Measurements from ENCODE around the gene ARHGAP42.

Gene ARHGAP42

DNA sequence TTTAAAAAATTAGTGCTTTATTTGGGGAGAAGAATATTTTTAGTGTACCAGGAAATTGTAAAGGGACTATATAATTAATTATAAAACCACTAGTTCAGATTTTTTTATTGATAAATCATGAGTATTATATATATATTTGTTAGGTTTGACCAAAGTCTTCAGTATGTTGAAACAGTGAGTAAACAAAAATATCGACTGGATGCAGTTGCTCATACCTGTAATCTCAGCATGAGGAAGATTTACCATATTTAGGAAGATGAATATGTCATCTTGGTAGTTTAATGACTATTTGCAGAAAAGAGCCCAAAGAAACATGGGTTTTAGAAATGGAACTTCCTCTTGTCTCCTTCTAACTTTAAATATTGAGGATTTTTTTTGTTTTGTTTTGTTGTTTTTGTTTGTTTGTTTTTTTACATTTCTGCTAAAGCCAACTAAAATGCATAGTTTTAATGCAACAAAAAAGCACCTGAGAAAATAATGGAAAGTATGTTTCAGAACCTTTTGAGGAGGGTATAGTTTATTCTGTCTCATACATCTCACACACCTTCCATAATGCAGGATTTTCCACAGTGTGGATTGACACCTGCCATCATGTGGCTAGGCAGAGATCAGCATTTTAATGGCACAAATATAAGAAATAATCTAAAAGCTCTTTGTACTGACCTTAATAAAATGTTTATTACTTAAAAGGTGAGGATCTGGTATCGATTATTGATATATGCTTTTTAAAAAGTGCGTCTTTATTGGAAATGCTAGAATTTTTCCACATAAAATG is 114.3 kb downstream of the ARHGAP42 start:
- DNase-seq (ENCODE audit: low read depth): no peak

DNA sequence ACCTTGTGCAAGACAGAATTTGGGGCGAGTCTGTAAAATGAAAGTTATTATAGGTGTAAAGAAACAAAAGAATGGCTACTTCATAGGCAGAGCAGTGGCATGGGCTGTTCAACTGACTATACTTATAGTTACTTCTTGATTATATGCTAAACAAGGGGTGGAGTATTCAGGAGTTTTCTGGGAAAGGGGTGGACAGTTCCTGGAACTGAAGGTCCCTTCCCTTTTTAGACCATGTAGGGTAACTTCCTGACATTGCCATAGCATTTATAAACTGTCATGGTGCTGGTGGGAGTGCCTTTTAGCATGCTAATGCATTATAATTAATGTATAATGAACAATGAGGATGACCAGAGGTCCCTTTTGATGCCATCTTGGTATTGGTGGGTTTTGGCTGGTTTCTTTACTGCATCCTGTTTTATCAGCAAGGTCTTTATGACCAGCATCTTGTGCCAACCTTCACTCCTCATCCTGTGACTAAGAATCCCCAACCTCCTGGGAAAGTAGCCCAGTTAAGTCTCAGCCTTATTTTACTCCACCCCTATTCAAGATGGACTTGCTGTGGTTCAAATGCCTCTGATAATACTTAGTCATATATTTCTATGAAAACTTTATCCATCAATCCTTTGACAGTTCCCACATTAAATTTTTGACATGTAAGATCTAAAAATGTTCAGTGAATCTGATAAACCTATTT is 118.6 kb downstream of the ARHGAP42 start:
- peak; percentile 39 for DNase-seq (ENCODE audit: low read depth)

DNA sequence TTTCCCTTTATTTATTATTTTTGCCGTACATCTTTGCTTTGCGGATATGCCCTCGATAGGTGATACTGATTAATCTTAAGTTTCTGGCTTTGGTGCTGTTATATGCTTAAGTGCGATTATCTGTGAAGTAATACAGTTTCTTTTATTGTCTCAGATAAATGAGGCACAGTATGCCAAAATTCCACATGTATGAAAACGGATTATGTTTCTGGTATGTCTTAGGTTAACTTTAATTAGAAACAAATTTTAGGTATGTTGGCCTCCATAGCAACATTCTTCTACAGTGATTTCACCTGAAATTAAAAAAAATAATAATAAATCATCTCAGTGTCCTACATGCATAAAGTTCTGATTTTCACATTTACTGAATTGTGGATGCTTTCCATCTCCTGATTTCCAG is 119.2 kb downstream of the ARHGAP42 start:
- no peak for DNase-seq (ENCODE audit: low read depth)

DNA sequence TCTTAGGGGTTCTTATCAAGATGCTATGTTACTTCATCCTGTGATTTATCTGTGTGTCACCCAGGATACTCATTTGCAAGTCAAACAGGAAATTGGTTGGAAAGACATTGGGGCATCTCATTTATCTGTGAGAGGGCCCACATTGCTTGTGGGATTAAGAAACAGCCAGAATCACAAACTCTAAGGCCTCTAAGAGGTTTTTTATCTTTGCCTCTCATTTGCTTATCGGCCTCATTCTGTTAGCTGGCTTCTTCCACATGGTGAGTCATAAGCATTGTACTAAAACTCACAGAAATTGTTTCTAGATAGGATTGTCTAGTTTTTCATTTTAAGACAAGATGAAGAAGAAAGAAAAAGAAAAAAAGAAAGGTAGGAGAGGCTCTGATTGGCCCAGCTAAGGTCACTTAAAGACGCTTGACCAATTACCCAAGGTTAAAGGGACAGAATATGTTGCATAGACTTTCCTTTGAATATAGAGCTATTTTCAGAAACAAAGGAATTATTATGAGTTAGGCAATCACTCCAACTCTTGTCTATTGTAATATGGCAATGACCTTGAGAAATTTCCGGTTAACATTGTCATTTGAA is 121.9 kb downstream of the ARHGAP42 start:
- no peak for DNase-seq (ENCODE audit: low read depth)

DNA sequence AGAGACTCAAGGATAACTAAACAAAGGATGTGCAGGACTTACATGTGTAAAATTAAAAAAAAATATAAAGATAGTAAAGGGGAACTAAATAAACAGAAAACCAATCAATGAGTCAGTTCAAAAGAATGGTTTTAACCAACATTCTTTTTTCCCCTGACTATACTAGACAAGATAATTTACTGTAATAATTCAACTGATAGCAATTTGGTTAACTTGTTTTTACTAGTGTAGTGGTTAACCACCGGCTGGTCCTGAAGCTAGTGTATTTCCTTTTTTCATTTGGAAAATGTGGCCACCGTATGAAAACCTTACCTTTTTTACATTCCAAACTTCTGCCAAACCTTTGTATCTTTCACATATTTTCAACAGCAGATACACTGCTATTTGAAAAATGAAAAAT is 123.1 kb downstream of the ARHGAP42 start:
- no peak for DNase-seq (ENCODE audit: low read depth)

DNA sequence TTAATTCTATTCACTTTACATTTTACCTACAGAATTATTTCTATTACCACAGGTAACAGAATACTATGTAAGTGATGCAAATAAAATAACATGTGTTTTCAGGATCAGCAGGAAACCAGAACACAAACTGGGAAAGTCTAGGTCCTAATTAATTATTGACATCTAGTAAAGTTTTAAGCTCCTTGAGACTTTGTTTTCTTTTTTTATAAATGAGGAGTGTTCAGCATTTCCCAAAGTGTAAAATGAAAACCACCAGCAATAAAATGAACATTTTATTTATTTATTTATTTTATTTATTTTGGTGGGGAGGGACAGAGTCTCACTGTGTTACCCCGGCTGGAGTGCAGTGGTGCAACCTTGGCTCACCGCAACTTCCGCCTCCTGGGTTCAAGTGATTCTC is 123.6 kb downstream of the ARHGAP42 start:
- no peak for DNase-seq (ENCODE audit: low read depth)

DNA sequence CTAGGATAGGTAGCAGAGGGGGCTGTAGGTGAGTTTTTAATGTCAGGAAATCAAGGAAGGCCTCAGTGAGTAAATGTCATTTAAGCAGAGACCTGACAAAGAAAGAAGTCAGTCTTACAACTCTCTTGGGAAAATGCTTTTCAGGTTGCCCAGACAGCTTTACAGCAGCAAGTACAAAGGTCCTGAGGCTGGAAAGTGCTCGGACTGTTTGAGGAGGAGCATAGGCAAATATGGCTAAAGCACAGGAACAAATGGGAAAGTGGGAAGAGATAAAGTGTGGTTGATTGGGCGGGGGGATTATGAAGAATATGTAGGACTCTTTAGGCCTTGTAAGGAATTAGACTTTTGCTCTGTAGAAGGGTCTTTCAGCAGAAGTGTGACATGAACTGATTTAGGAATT is 125.4 kb downstream of the ARHGAP42 start:
- no peak for DNase-seq (ENCODE audit: low read depth)

DNA sequence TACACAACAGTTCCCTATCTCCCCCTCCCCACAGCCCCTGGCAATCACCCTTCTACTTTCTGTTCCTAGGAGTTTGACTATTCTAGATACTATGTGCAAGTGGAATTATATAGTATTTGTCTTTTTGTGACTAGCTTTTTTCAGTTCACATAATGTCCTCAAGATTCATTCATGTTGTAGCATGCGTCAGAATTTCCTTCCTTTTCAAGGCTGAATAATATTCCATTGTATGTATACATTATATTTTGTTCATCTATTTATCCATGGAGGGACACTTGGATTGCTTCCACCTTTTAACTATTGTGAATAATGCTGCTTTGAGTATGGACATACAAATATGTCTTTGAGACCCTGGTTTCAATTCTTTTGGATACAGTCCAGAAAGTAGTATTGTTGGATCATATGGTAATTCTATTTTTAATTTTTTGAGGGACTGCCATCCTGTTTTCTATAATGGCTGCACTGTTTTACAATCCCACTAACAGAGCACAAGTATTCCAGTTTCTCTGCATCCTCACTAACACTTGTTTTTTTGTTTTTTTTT is 128.8 kb downstream of the ARHGAP42 start:
- DNase-seq (ENCODE audit: low read depth): no peak

DNA sequence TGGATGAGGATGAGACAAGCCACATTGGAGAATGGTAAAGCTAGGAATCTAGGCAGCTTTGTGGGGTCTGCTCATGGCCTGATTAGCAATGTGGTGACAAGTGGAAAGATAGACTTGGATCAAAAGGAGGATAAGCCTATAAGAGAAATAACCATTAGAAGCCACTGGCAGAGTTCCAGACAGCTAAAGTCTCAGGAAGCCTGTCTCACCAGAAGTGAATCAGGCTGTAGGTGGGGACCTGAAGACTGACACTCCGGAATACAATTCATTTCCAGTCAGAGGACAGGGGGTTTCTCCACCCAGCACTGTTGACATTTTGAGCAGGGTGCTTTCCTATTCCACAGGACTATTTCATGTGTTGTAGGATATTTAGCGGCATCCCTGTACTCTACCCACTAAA is 129.7 kb downstream of the ARHGAP42 start:
- no peak for DNase-seq (ENCODE audit: low read depth)

DNA sequence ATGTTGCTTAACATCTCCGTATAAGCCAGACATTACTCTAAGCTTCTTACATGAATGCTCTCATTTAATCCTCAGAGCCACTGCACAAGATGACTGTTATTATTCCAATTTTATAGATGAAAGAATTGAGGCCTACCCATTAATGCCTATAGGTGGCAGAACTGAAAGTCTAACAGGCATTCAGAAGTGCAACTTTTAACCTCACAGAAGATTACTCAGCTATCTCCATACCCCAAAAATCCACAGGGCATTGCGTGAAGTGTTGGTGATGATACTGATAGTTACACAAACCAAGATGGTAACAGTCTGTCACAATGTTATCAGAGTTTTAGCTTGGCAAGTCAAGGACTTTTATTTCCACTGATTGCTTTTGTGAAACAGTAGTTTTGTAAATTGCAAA is 130.5 kb downstream of the ARHGAP42 start:
- DNase-seq (ENCODE audit: low read depth): no peak

DNA sequence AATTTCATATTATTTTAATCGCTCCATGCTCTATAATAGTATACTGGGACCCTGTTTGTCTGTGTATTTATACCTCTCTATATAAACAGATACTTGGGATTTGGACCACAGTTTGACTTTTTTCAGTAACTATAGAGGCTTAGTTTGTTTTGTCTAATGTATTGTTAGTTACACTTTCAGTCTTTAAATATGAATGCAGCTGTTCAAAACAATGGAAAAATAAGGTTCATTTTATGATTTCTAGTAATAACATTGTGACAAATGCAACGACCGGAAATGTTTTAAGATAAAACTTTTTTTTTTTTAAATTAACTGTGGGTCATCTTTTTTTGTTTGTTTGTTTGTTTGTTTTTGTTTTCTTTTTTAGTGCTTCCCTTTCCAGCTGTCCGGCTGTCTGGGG is 133.5 kb downstream of the ARHGAP42 start:
- no peak for DNase-seq (ENCODE audit: low read depth)

DNA sequence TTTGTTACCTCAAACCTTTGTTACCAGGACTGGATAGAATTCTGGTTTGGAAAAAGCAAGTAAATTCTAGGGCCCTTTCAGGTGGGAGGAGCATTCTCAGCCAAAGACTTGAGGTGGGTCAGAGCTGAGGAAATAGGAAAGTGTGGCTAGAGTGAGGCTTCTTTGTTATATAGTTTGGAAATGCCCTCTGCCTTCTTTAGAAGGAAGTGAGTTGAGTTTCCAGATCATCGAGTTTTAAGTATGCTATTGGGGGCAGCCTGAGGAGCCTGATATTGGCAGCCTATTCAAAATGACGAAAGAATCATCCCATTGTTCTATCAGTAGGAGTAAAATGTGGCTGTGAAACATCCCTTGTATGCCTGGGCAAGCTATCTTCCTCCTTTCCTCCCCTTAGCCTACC is 134.1 kb downstream of the ARHGAP42 start:
- no peak for DNase-seq (ENCODE audit: low read depth)

DNA sequence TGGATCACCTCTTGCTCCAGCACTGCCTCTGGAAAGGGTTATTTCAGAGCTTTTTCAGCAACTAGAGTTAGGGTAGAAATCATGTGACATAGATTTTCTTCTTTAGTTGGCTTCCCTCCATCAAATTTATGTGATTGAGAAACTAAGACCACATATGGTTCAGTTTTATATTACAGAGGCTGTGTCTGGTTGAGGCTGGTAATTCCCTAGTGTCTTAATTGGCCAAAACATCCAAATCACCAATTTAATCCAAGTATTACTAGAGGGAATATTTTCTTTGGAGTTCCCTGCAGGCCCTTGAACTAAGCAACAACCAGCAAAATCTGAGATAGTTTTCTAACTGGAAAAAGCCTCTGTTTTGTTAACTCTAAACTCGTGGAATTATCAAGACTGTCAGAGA is 136.3 kb downstream of the ARHGAP42 start:
- peak; percentile 52 for DNase-seq (ENCODE audit: low read depth)

DNA sequence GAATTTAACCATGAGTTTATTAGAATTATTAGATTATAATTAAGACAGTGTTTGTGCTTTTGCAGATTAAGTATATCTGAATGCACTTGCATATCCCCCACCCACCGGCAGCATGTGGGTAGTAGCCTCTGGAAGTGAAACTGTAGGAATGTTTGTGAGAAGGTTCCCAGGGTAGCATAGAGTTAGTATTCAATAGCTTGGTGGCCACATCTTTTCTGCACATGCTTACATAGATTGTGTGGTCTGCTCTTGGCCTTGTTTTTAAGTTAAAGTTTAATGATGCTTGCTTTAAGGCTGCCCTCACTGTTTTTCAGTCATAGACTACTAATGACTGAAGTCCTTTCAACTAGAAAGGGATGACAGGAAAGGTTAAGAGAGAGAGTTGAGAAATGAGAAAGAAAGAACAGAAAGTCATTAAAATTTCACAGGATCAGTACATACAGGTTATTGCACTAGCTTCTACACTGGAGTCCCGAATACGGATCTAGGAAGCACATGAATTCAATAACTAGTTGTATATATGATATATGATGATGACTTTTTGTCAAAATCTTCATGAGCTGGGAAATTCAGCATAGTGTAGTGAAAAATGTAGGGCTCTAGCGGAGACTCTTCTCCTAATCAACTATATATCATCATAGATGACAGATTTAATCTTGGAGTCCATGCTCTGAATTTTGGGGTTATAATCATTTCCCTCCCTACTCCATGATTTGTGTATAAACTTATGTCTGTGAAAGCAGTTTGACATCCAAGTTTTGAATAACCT is 137.1 kb downstream of the ARHGAP42 start:
- no peak for DNase-seq (ENCODE audit: low read depth)

DNA sequence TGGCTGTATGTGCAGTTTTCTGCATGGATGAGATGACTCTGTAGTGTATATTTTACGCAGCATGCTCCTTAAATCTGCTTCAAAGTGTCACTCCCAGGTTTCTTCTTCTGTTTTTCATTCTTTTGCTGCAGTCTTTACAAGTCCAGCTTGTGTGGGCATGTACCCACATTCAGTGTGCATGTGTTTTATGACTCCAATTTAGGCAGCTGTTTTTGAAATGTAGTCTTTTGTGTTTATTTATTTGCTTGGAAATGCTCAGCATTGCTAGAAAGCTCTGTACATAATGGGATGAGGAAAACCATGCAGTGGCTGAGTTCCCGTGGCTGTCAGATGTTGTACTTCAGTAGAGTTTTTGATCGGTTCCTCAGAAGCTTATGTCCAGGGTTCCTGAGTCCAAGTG is 138.5 kb downstream of the ARHGAP42 start:
- DNase-seq (ENCODE audit: low read depth): no peak

DNA sequence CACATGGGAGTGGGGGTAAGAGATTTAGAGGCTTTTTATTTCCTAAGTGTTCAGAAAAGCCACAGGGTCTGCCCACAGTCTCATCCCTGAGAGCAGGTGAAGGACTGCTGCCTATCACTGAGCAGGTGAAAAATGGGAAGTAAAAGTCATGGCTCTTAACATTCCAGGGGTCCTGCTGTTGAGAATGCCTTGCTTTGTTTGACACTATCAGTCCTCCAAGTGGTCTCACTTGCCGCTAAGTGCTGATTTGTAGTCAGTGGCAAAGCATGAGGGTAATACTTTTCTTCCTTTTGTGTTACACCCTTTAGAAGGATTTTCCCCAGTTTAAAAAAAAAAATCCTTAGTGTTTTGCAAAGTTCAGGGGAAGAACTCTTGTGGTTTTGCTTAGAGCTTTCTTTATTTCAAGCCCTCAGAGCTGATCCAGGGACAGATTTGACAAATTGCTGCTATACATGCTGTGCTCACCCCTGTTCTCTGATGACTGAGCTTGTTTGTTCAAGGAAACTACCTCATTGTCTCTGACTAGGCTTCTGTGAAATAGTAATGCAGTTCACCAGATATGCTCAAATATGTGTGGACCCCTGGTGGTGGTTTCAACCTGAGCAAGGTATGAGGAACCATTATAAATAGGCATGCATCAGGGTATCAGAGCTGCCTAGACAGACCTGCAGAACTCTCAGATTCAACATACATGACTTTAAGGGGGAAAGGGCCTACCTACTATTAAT is 141.0 kb downstream of the ARHGAP42 start:
- DNase-seq (ENCODE audit: low read depth): no peak

DNA sequence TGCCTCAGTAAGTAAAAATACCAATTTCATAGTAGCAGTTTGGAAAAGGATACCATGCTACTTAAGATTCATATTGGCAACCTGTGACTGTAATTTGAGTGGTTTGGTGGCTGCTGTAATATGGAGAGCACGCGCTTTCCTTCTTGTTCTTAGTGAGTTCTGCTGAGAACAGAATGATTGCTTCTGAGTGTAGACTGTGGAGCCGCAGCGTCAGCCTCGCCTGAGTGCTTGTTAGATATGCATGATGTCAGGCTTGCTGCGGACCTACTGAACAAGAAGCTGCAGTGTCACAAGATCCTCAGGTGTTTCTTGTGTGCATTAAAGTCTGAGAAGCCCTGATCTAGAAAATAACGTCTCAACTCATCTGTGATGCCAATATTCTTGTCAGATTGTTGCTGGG is 143.2 kb downstream of the ARHGAP42 start:
- no peak for DNase-seq (ENCODE audit: low read depth)

DNA sequence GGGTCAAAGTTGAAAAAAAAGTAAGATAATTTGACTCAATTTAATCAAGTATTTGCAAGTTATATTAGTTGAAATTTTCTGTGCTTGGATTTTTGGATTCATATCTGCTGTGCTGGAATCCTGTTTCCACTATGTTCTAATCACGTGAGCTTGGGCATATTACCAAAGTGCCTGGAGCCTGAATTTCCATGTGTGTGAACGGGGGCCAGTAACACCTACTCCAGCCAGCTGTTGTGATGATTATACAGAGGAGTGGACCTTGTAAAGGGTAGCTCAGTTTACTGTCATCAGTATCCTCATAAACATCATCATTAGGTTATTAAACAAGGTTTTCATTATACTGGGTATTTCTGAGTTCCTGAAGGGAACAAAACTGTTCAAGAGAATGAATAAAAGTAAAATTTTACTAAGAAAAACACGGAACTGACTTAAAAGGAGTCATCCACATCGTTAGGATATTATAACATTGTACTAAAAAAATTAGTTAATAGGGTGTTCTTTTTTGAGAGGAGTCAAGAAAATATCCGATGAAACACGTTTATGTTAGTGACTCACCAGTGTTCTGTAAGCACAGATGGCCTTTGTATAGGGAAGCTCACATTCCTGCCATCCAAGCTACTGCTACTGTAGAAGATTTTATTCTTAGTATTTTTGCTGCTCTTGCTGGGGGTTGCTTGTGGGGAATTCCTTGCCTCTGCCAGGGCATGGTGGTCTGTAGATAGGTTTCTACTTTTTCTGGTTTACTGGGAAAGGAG is 144.1 kb downstream of the ARHGAP42 start:
- DNase-seq (ENCODE audit: low read depth): no peak

DNA sequence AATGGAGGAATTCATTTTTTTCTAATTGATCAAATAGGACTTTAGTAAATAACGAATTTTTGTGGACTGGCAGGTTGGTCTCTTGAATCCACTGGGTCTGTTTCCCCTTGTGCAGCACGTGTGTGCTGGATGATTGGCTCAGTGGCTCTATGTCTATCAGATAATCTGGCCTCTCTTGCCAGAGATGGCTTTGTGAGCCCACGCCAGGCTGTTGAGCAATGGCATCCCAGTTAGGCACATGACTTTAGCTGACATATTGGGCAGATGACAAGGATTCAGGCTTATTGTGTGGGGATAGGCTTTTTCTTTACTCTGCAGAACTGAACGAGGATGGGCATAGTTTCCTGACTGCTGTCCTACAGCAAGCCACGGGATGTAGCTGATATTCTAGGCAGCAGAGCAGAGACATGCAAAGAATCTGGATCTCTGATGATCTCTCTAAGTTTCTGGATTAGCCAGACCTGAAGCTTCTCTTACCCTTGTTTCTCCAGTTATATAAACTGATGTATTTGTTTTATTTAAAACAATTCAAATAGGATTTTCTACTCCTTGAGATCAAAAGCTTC is 144.9 kb downstream of the ARHGAP42 start:
- no peak for DNase-seq (ENCODE audit: low read depth)

DNA sequence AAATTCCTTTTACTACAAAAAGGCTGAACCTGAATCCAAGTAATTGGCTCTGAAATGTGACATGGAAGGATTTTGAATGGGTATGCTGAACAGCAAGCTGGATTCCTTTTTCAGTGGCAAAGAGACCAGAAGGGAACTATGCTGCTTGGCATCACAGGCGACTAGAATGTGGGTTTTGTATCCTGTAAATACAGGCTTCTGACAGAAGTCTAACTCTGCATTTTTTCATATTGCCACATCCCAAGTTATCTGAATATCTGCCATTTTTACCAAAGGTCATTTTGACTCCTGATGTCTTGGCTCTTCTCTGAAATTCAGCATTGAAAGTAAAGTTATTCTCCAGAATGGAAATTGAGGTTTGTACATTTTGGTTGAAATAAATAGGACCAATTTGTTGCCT is 145.7 kb downstream of the ARHGAP42 start:
- DNase-seq (ENCODE audit: low read depth): no peak

DNA sequence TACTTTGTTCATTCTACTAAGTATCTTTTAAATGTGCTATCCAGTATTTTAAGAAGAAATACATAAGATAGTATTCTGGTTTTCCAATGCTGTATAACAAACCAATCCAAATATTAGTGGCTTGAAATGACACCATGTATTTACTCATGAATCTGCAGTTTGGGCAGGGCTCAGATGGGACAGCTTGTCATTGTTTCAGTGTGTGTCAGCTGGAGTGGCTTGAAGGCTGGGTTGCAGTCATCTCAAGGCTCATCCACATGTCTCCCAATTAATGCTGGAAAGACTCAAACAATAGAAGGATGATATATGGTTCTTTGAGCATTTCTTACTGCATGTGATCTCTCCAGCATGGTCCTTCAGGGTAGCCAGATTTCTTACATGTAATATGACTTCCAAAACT is 146.2 kb downstream of the ARHGAP42 start:
- no peak for DNase-seq (ENCODE audit: low read depth)
